ENCODE measurements around the gene TRAK1.

Gene TRAK1

DNA sequence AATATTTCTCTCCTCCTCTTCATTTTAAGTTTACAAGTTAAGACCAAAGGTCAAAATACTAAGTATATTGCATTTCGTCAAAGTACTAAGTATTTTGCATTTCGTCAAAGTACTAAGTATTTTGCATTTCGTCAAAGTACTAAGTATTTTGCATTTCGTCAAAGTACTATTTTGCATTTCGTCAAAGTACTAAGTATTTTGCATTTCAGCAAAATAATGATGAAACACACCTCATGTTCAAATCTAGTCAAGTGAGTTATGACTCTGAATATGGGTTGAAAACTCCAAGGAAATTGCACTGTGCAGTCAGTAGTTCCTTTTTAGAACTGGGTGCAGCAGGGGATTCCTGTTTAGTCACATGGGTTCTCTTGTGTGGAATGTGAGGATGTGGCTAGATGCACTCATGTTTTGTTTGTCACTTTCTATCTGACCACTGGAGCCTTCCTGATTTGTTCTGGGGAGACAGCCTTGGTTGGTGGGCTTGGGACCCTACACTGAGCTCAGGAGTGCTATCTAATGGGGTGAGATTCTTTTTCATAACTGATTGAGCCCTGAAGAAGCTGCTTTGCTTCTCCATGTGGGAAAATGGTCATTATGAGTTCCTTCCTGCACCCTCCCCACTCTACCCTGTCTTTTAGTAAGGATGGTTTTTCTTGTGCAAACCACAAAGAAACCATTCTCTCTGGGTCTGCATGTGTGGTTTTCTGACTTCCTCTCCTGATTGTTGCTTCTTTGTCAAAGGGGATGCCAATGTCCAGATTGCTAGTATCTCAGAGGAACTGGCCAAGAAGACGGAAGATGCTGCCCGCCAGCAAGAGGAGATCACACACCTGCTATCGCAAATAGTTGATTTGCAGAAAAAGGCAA, 101.4 kb downstream of the TRAK1 start:
- H3K27me3 Mint-ChIP-seq, result no peaks in the 10 kb centered on the region
- no peaks in the 10 kb centered on the region for H3K9me3 Mint-ChIP-seq
- H3K27ac Mint-ChIP-seq, result no peak overlapping the region
- peaks cover 36% of the 10 kb centered on the region for H3K36me3 Mint-ChIP-seq (ENCODE audit: low read depth)
- no peak overlapping the region for H3K4me3 Mint-ChIP-seq
- H3K4me1 Mint-ChIP-seq (ENCODE audit: low read depth), result peaks cover 31% of the 10 kb centered on the region

- Mint-ChIP-seq H3K27ac (no peak overlapping the region), H3K27me3 (no peaks in the 10 kb centered on the region), H3K4me1 (ENCODE audit: low read depth) (peaks cover 31% of the 10 kb centered on the region), H3K9me3 (no peaks in the 10 kb centered on the region), H3K36me3 (ENCODE audit: low read depth) (peaks cover 42% of the 10 kb centered on the region), H3K4me3 (no peak overlapping the region)
Measured at GRCh38 chr3:42194943-42195510, 103.9 kb downstream of the TRAK1 start.

DNA sequence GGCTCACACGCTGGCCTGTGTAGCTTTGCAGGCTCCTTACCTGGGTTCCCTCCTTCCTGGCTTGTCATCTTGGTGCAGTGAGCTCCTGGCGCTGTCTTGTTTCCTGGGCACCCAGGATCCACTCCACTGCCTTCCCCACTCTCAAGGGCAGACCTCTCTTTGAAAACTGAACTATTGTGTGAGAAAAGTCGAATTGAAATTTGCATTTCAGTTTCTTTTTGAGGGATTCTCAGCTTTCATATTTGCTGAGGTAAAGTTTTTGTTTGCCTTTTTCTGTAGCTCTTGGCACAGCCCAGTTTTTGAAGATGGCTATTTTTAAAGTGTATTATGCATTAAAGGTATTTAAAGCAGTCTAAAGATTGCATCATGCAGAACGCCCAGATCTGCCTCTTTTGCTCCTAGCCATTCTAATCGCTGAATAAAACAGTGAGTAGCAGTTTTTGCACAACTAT, 104.7 kb downstream of the TRAK1 start:
- Mint-ChIP-seq H3K27me3 (no peaks in the 10 kb centered on the region), H3K27ac (peak overlapping the region; percentile 36), H3K36me3 (ENCODE audit: low read depth) (peaks cover 48% of the 10 kb centered on the region), H3K9me3 (no peaks in the 10 kb centered on the region), H3K4me3 (no peak overlapping the region), H3K4me1 (ENCODE audit: low read depth) (peaks cover 30% of the 10 kb centered on the region)

DNA sequence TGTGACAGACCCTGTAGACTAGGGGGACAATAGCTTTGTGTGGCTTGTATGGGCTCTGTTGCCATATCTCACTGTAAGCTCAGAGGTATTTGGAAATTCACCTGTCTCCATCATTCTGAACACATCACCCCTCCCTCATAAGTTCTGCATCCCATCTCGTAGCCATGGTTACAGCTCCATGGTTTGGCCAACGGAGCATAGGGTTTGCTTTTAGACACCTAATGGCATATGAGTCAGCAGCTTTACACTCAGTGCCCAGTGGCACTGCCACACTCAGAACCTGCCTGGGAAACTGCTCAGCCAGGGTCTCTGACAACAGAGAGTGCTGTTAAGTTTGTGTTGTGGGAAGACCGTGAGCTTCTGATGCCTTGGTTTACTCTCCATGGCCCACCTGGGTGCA, 107.6 kb downstream of the TRAK1 start:
- Mint-ChIP-seq H3K4me3 (no peak overlapping the region), H3K36me3 (ENCODE audit: low read depth) (peaks cover 67% of the 10 kb centered on the region)

GRCh38 chr3:42202217-42202865, 111.2 kb downstream of the TRAK1 start:
- Mint-ChIP-seq H3K27me3 (no peaks in the 10 kb centered on the region), H3K4me3 (no peak overlapping the region), H3K9me3 (no peaks in the 10 kb centered on the region), H3K4me1 (ENCODE audit: low read depth) (no peaks in the 10 kb centered on the region), H3K36me3 (ENCODE audit: low read depth) (peaks cover 59% of the 10 kb centered on the region), H3K27ac (no peak overlapping the region)

More for the DNA sequence above, 107.6 kb downstream of the TRAK1 start:
- no peaks in the 10 kb centered on the region for H3K9me3 Mint-ChIP-seq
- H3K27ac Mint-ChIP-seq, result no peak overlapping the region
- peaks cover 9% of the 10 kb centered on the region for H3K4me1 Mint-ChIP-seq (ENCODE audit: low read depth)
- H3K27me3 Mint-ChIP-seq, result no peaks in the 10 kb centered on the region

DNA sequence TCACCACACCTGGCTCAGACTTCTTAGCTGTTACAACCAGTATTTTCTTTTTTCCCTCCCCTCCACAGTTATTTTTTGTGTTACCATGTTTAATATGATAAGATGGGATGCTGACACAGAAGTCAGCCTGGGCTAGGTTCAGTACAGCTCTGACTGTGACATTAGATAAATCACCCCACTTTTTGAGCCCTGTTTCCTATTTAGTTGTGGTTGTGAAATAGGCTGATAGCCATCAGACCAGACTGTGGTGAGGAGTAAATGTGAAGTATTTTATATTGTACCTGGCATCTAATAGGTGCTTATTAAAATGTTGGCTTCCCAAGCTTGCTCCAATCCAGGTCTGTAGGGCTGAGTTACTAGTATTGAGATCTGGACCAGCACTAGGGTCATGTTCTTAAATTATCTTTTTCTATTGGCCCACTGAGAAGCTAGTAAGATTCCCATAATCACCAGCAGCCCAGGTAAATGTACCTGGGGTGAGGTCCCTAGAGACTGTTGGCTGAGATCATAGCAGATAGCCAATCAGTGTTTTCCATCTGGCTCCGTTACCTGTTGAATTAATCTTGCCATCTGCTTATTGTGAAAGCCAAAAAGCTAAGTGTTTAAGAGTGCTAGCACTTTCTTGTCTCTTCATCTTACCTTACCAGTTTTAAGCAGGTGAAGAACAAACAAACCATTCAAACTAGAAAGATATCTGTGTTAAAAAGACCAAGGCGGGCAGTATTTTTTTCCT, 113.9 kb downstream of the TRAK1 start:
- peak overlapping the region; percentile 17 for H3K27ac Mint-ChIP-seq
- peaks cover 62% of the 10 kb centered on the region for H3K36me3 Mint-ChIP-seq (ENCODE audit: low read depth)
- H3K27me3 Mint-ChIP-seq, result no peaks in the 10 kb centered on the region
- no peaks in the 10 kb centered on the region for H3K4me1 Mint-ChIP-seq (ENCODE audit: low read depth)
- H3K9me3 Mint-ChIP-seq, result no peaks in the 10 kb centered on the region
- no peak overlapping the region for H3K4me3 Mint-ChIP-seq

DNA sequence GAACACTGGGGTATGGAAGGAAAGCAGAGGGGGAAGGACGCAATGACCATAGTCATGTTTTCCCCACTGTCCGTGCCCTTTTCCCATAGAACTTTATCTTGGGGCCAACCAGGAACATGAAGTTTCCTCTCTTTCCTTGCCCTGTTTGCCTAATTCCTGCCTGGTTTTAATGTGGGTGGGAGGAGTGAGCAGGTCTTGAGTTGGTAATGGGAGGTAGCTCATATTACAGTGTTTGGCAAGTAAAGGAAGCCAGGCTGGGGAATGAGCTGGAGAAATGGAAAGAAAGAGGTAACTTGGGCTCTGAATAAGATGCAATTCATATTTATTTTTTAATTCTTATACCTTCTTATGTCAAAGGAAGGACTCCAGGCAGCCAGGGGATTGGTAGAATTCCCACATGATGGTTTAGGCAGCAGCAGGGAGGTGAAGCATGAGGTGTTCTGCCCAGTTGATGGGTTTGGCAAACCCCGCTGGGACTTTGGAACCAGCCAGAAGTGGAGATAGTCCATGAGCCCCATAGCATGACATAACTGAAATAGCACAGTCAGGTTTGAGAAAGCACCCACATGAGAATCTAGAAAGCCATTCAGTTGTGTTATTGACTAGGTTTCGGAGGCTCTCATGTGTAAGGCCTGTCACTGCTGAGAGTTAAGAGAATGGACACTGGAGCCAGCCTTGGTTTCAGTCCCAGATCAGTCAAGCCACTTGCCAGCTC, 114.8 kb downstream of the TRAK1 start:
- Mint-ChIP-seq H3K27me3 (no peaks in the 10 kb centered on the region), H3K4me3 (no peak overlapping the region), H3K9me3 (no peaks in the 10 kb centered on the region), H3K27ac (no peak overlapping the region), H3K4me1 (ENCODE audit: low read depth) (no peaks in the 10 kb centered on the region), H3K36me3 (ENCODE audit: low read depth) (peaks cover 62% of the 10 kb centered on the region)

DNA sequence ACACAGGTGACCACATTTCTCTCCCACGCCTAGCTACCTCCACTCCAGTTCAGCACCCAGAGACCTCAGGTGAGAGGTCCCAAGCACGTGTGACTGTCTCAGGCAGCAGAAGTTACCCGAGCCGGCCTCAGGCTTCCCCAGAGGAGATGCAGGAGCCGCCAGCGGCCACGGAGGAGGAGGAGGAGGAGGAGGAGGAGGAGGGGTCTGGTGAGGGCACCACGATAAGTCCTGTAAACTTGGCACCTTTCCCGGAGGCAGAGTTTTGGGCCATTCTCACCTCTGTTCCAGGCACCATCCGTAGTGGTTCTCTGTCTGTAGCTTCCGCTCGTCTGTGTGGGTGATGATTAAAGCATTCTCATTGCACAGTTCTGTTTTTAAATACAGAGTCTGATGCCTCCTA, 118.8 kb downstream of the TRAK1 start:
- Mint-ChIP-seq H3K36me3 (ENCODE audit: low read depth) (peaks cover 48% of the 10 kb centered on the region), H3K4me3 (no peak overlapping the region), H3K4me1 (ENCODE audit: low read depth) (peaks cover 24% of the 10 kb centered on the region), H3K27ac (no peak overlapping the region), H3K9me3 (no peaks in the 10 kb centered on the region), H3K27me3 (no peaks in the 10 kb centered on the region)

- Mint-ChIP-seq H3K36me3 (ENCODE audit: low read depth) (peaks cover 48% of the 10 kb centered on the region), H3K27ac (no peak overlapping the region), H3K9me3 (no peaks in the 10 kb centered on the region), H3K4me1 (ENCODE audit: low read depth) (peaks cover 32% of the 10 kb centered on the region), H3K27me3 (no peaks in the 10 kb centered on the region), H3K4me3 (no peak overlapping the region)
Measured at GRCh38 chr3:42210726-42211125, 119.6 kb downstream of the TRAK1 start.

GRCh38 chr3:42213417-42213816, 122.3 kb downstream of the TRAK1 start:
- H3K27me3 Mint-ChIP-seq, result no peaks in the 10 kb centered on the region
- H3K36me3 Mint-ChIP-seq (ENCODE audit: low read depth), result peaks cover 44% of the 10 kb centered on the region
- no peaks in the 10 kb centered on the region for H3K9me3 Mint-ChIP-seq
- H3K4me1 Mint-ChIP-seq (ENCODE audit: low read depth), result peaks cover 56% of the 10 kb centered on the region
- H3K4me3 Mint-ChIP-seq, result no peak overlapping the region
- no peak overlapping the region for H3K27ac Mint-ChIP-seq

DNA sequence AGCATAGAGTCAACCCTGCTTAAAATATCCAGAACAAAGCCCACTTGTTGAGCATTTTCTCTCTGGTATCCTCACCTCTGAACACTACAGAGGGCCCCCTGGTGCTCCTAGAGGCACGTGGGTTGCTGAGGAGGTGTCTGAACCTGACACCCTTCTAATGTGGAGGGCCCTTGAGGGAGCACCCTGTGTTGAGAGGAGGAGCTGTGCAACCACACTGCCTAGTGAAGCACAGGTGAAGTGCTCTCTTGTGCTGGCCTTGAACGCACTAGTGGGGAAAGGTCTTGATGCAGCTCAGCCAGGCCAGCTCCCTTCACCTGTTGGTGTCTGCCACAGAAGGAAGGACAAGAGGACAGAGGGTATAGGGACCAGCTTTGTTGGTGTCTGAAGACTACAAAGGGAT, 122.9 kb downstream of the TRAK1 start:
- Mint-ChIP-seq H3K4me3 (no peak overlapping the region), H3K4me1 (ENCODE audit: low read depth) (peaks cover 56% of the 10 kb centered on the region), H3K27ac (no peak overlapping the region), H3K36me3 (ENCODE audit: low read depth) (peaks cover 37% of the 10 kb centered on the region), H3K9me3 (no peaks in the 10 kb centered on the region), H3K27me3 (no peaks in the 10 kb centered on the region)

DNA sequence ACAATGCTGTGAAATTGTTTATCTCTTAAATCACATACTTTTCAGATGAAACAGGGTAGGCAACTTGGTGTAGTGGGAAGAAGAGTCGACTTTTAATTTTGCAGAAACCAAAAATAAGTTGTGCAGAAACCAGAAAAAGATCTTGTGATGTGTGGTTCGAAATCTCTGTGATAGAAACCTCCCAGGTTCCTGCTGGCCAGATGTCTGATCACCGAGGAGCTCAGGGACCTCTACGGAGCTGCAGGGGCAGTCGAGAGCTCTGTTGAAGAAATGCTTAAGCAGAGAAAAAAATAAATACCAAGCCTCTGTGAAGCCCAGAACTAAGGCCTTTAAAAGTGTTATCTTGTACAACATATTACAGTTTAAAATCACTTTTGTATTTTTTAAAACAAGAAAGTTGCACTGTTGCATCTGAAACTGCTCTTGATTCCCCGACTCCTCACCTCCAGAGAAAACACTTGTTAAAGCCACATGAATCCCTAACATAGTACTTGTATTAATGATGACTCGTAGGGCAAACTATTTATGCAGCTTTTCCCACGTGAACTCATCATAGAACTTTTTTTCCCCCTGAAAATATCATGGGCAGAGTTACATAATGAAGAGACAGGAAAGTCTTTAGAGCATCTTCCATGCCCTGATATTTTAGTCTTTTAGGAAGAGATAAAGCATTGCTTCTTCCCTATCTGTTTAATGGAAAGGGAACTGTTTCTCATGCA, 123.6 kb downstream of the TRAK1 start:
- H3K4me3 Mint-ChIP-seq, result no peak overlapping the region
- H3K27ac Mint-ChIP-seq, result no peak overlapping the region
- H3K9me3 Mint-ChIP-seq, result no peaks in the 10 kb centered on the region
- H3K36me3 Mint-ChIP-seq (ENCODE audit: low read depth), result peaks cover 31% of the 10 kb centered on the region
- no peaks in the 10 kb centered on the region for H3K27me3 Mint-ChIP-seq
- H3K4me1 Mint-ChIP-seq (ENCODE audit: low read depth), result peaks cover 57% of the 10 kb centered on the region

- H3K4me1 Mint-ChIP-seq (ENCODE audit: low read depth), result peaks cover 64% of the 10 kb centered on the region
- H3K36me3 Mint-ChIP-seq (ENCODE audit: low read depth), result peaks cover 36% of the 10 kb centered on the region
- H3K4me3 Mint-ChIP-seq, result no peak overlapping the region
Measured at GRCh38 chr3:42216302-42216701, 125.1 kb downstream of the TRAK1 start.

DNA sequence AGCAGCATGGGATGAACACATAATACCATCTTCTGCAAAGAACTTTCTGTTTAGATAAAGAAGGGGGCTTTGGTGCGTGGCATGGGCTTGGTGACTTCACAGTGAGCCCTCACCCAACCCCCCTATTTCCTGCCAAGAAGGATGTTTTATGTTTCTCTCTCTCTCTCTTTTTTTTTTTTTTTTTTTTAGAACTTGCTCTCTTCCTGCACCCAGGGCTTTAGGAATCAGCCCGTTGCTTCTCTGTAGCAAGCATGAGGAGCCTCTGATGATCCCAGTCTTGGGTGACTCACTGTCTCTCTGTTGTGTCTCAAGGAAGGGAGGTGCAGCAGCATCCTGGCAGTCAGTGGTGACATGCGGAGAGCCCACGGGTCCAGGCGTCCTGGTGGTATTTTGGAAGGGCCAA, 125.8 kb downstream of the TRAK1 start:
- Mint-ChIP-seq H3K4me1 (ENCODE audit: low read depth) (peaks cover 64% of the 10 kb centered on the region), H3K36me3 (ENCODE audit: low read depth) (peaks cover 30% of the 10 kb centered on the region), H3K9me3 (no peaks in the 10 kb centered on the region), H3K27ac (no peak overlapping the region), H3K4me3 (no peak overlapping the region), H3K27me3 (no peaks in the 10 kb centered on the region)

More at GRCh38 chr3:42216302-42216701, 125.1 kb downstream of the TRAK1 start:
- Mint-ChIP-seq H3K9me3 (no peaks in the 10 kb centered on the region), H3K27ac (peak overlapping the region; percentile 54), H3K27me3 (no peaks in the 10 kb centered on the region)

Data from stimulated activated naive CD8-positive, alpha-beta T cell treated with anti-CD3 and anti-CD28 coated beads, Interleukin-15, Interleukin-2, amounts not matched to agents 100 ng/mL and 50 ng/mL, for 24 hours (primary cell).